ENCODE results near the gene FCHSD2.
"Not testable (repeated sequence)": the region's sequence is repeated elsewhere in the genome, so short reads cannot be mapped to it uniquely, and the experiment has no call there.

The FCHSD2 gene

GRCh38 chr11:72813740-72814285 lies 328.3 kb downstream of the FCHSD2 start:
- DNase-seq: peak; percentile 55

DNA sequence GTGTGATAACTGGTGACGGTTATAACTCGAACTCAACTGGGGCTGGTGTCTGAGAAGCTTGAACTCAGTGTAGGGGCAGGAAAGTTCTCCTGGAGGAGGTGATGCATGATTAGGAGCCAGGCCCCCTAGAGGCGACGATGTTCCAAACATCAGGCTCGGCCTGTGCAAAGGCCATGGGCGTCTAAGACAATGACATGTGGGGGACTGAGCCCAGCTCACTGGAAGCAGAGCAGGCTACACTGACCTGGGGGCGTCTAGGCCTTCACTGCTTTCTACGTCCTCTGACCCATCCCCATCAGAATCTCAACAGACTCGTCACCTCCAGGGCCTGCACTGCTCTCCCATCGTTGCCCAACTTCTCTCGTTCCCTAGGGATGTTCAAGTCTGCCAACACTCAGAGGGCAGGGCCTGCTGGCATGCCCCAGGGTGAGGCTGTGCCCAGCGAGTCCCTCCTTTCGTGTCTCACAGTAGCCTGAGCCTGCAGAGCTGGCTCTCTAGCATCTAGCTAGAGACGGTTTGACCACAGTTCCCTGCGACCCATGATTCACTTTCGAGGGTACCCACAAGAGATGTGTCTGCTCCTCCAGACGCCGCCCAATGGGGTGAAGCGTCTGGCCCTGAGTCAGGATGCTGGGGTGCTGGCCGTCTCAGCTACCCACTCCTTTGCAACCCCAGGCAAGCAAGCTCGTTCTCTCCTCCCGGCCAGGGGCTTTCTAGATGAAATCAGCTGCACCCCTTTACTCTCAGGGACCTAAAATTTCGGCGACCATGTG lies 329.0 kb downstream of the FCHSD2 start:
- peak; percentile 34 for DNase-seq

DNA sequence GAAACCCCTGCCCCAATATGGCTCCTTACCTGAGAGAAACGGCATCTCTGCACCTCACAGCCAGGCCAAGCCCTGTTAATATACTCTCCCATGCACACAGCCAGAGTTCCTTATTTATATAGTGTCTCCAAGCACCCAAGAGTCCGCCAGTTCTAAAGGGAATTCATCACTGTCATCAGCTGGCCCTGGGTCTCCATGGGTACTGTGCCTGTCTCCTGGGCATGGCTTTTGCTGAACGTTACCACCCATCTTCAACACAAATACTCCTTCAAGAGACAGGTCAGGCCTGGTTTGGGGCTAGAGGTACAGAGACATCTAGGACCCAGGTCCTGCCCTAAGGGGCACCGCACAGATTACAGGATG lies 329.5 kb downstream of the FCHSD2 start:
- no peak for DNase-seq

DNA sequence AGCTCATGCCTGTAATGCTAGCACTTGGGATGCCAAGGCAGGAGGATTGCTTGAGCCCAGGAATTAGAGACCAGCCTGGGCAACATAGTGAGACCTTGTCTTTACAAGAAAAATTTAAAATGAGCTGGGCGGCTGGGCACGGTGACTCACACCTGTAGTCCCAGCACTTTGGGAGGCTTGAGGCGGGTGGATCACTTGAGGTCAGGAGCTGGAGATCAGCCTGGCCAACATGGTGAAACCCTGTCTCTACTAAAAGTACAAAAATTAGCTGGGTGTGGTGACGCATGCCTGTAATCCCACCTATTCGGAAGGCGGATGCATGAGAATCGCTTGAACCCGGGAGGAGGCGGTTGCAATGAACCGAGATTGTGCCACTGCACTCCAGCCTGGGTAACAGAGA lies 330.4 kb downstream of the FCHSD2 start:
- not testable (repeated sequence) for DNase-seq

- DNase-seq: peak; percentile 24
Observed at GRCh38 chr11:72808331-72808798, 333.8 kb downstream of the FCHSD2 start.

DNA sequence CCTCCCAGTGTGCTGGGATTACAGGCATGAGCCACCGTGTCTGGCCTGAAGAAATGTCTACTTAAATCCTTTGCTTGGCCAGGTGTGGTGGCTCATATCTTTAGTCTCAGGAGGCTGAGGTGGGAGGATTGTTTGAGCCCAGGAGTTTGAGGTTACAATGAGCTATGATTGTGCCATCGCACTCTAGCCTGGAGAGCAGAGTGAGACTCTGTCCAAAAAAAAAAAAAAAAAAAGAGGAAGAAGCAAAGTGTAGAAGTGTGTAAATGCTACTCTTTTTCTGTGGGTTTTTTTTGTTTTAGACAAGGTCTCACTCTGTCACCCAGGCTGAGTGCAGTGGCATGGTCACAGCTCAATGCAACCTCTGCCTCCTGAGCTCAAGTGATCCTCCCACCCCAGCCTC lies 334.3 kb downstream of the FCHSD2 start:
- no peak for DNase-seq

- peak; percentile 39 for DNase-seq
Observed at GRCh38 chr11:72807021-72807693, 335.0 kb downstream of the FCHSD2 start.

DNA sequence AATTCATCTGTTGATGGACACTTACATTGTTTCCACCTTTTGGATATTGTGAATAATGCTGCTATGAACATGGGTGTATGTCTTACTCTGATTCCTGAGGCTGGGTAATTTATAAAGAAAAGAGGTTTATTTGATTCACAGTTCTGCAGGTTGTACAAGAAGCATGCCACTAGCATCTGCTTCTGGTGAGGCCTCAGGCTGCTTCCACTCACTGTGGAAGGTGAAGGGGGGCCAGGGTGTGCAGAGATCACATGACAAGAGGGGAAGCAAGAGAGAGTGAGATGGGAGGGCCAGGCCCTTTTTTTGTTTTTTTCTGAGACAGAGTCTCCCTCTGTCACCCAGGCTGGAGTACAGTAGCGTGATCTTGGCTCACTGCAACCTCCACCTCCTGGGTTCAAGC lies 335.7 kb downstream of the FCHSD2 start:
- not testable (repeated sequence) for DNase-seq

DNA sequence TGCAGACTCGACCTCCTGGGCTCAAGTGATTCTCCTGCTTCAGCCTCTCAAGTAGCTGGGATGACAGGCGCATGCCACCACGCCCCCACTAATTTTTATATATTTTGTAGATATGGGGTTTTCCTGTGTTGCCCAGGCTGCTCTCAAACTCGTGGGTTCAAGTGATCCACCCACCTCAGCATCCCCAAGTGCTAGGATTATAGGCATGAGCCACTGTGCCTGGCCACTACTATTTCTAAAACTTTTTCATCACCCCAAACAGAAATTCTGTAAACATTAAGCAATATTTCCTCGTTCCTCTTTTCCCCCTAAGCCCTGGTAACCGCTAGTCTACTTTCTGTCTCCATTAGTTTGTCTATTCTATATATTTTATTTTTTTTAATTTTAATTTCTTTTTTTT lies 336.9 kb downstream of the FCHSD2 start:
- DNase-seq: no peak

DNA sequence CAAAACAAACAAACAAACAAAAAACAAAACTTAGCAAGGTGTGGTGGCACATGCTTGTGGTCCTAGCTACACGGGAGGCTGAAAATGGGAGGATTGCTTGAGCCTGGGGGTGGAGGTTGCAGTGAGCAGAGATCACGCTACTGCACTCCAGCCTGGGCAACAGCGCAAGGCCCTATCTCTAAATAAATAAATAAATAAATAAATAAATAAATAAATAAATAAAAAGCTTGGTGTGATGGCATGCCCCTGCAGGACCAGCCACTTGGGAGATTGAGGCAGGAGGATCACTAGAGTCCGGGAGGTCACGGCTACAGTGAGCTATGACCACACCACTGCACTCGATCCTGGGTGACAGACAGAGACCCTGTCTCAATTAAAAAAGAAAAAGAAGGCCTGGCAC lies 339.3 kb downstream of the FCHSD2 start:
- DNase-seq: no peak

DNA sequence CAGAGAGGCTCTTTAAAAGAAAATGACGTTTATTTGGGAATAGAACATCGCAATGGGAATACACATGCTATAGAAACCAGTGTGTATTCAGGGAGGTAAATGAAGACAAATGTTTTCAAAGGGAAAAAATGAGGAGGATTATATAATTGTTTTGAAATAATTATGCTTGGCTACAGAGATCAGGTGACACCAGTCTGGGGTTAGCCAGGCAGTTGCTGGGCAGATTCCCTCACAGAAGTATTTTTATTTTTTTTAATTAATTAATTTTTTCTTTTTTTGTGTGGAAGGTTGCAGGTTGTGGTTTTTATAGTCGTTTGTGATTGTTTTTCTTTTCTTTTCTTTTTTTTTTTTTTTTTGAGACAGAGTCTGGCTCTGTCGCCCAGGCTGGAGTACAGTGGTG lies 342.7 kb downstream of the FCHSD2 start:
- DNase-seq: no peak

GRCh38 chr11:72798361-72798760 lies 343.8 kb downstream of the FCHSD2 start:
- no peak for DNase-seq

GRCh38 chr11:72793425-72794367 lies 348.4 kb downstream of the FCHSD2 start, which contains the start of gene STARD10:
TSS of gene STARD10 (minus strand) at chr11:72794047. CDS start at chr11:72781181, 12,866 bp downstream.
- DNase-seq: peak; percentile 88

DNA sequence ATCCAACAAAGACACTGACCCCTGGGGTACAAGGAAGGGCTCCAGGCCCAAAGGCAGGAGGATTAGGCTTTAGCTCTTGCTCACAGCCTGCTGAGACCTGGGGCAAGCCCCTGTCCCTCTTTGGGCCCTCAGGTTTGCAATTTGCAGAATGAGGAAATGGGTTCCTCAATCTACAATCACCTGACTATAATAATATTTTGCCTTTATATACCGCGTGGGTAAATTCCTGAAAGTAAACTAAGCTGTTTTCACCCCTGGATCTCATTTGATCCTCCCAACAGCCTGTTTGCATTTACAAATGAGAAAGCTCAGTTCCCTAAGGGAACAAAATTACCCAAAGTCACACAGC lies 349.1 kb downstream of the FCHSD2 start:
- no peak for DNase-seq

DNA sequence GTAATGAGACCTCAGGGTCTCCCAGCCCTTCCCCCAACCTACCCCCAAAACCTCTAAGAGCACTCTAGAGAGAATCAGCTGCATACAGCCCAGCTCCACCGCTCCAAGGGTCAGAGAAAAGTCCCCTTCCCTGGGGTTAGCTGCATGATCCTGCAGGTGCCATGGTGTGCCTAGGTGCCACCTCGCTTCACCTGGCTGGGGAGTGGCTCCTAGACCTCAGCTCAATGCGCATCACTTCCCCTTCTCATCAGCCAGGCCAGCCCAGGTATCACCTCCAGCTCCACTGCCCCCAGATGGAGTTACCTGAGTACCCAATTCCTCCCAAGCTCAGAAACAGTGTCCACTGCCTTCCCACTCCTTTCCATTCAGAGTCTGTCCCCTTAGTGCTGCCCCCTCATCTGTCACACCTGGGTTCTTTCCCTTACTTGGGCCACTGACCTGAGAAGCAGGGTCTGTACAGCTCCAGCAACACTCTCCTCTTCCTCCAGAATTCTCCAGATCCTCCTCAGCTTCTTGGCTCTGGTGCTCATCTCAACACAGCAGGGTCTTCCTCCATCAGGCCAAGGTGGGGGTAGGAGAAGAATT lies 349.6 kb downstream of the FCHSD2 start:
- no peak for DNase-seq

- DNase-seq: not testable (repeated sequence)
Observed at GRCh38 chr11:72791228-72791627, 350.9 kb downstream of the FCHSD2 start.

- DNase-seq: peak; percentile 67
Observed at GRCh38 chr11:72789493-72790131, 352.5 kb downstream of the FCHSD2 start.

DNA sequence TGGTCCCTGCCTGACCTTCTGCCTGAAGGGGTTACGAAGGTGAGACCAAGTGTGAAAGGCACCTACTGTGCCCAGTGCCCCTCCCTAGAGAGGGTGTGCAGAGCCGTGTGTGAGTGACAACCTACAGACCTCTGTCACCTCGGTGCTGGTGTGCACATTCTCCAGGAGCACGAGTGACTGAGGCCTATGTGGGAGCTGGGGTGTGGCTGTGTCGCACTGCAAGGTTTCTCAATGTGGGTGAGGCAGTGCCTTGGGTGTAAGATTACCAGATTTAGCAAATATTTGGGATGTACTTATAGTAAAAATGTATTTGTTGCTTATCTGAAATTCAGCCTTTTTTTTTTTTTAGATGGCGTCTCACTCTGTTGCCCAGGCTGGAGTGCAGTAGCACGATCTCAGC lies 353.9 kb downstream of the FCHSD2 start:
- no peak for DNase-seq

- DNase-seq: no peak
Observed at GRCh38 chr11:72787216-72788104, 354.7 kb downstream of the FCHSD2 start.

All from NCI-H226 (cell line).